Measurements from ENCODE around the gene PPFIA2. TPM values are rescaled to one million over a fixed set of nuclear protein-coding genes. Genes with fewer than 3 reads are reported as not detected.

PPFIA2 gene
- total RNA-seq, 1 experiment from 2014 or later, result not detected

DNA sequence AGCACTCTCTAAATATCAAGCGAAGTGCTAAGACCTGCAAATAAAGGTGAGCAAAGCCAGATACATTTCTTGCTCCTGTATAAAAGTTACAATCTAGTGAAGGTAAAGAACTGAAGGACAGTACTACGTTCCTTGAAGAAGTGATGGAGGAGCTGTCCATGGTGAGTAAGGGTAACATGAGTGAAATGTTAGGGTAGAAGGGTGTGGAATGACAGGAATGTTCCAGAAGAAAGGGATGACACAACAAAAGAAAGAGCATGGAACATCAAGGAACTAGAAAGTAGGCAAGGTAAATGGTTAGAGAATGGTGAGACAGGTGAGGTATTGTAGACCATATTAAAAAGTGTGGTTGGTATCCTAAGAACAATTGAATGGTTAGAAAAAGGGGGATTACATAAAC is 408.8 kb downstream of the PPFIA2 start:
- TF ChIP-seq, protein P1, sequence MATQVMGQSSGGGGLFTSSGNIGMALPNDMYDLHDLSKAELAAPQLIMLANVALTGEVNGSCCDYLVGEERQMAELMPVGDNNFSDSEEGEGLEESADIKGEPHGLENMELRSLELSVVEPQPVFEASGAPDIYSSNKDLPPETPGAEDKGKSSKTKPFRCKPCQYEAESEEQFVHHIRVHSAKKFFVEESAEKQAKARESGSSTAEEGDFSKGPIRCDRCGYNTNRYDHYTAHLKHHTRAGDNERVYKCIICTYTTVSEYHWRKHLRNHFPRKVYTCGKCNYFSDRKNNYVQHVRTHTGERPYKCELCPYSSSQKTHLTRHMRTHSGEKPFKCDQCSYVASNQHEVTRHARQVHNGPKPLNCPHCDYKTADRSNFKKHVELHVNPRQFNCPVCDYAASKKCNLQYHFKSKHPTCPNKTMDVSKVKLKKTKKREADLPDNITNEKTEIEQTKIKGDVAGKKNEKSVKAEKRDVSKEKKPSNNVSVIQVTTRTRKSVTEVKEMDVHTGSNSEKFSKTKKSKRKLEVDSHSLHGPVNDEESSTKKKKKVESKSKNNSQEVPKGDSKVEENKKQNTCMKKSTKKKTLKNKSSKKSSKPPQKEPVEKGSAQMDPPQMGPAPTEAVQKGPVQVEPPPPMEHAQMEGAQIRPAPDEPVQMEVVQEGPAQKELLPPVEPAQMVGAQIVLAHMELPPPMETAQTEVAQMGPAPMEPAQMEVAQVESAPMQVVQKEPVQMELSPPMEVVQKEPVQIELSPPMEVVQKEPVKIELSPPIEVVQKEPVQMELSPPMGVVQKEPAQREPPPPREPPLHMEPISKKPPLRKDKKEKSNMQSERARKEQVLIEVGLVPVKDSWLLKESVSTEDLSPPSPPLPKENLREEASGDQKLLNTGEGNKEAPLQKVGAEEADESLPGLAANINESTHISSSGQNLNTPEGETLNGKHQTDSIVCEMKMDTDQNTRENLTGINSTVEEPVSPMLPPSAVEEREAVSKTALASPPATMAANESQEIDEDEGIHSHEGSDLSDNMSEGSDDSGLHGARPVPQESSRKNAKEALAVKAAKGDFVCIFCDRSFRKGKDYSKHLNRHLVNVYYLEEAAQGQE (IDR thresholded peaks at IDR 0.05; ENCODE audit: insufficient read depth in 1 of 2, low read depth in 2 of 2, low read length in 1 of 2), result peak in 1 of 2 experiments; percentile 55; a peak in 2 of 4 replicates
- TF ChIP-seq TCF7L2 (IDR thresholded peaks at IDR 0.05; ENCODE audit: low read depth, low read length), result no peak
- intact Hi-C loops (cut with micrococcal nuclease; ENCODE audit: unreplicated experiment), result no loop called here
- POLR2A ChIA-PET, result no interaction called here
- in situ Hi-C loops (cut with HindIII; ENCODE audit: low pct_unique_long_range_greater_than_20kb, low sequenced_read_pairs), result no loop called here
- H3K27ac ChIP-seq (ENCODE audit: low read length), result no peak overlapping the region
- no peak overlapping the region for H3K4me3 ChIP-seq (ENCODE audit: low read depth in 2 of 2, low read length in 2 of 2)
- BruUV-seq (replicated peaks), result no TSS peak
- CTCF ChIA-PET, result no interaction called here
- H3K4me1 ChIP-seq (ENCODE audit: control insufficient read depth, insufficient read depth, low read length), result no peaks in the 10 kb centered on the region
- H3K36me3 ChIP-seq (ENCODE audit: control insufficient read depth, insufficient read depth, low read length), result no peaks in the 10 kb centered on the region
- DNase-seq (ENCODE audit: low read depth, low spot score) (no peak), ATAC-seq (no peak)
- H3K9me3 ChIP-seq (ENCODE audit: control insufficient read depth, insufficient read depth, low read depth, low read length), result no peaks in the 10 kb centered on the region
- H3K27me3 ChIP-seq (ENCODE audit: control insufficient read depth, insufficient read depth, low read length), result no peaks in the 10 kb centered on the region

DNA sequence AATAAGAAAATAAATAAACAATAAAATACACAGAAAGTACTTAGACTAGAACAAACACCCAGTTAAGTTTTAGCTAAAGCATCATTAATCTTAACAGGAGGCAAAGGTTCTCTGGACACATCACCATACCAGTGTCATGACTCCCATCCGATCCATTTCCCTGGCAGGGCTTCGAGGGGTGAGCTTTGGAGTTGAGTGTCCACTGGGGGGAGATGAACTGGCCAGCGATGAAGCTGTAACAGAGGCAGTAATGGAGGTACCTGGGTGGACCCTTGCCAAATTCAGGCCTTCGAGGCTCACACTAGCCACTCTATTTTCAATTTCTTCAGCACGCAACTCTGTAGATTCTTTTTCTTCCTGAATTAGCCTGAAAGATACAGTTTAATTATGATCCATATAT is 411.7 kb downstream of the PPFIA2 start:
- no peaks in the 10 kb centered on the region for H3K36me3 ChIP-seq (ENCODE audit: control insufficient read depth, insufficient read depth, low read length)
- intact Hi-C loops (cut with micrococcal nuclease; ENCODE audit: unreplicated experiment), result no loop called here
- H3K27me3 ChIP-seq (ENCODE audit: control insufficient read depth, insufficient read depth, low read length), result no peaks in the 10 kb centered on the region
- no peak overlapping the region for H3K27ac ChIP-seq (ENCODE audit: low read length)
- TF ChIP-seq, protein P2, sequence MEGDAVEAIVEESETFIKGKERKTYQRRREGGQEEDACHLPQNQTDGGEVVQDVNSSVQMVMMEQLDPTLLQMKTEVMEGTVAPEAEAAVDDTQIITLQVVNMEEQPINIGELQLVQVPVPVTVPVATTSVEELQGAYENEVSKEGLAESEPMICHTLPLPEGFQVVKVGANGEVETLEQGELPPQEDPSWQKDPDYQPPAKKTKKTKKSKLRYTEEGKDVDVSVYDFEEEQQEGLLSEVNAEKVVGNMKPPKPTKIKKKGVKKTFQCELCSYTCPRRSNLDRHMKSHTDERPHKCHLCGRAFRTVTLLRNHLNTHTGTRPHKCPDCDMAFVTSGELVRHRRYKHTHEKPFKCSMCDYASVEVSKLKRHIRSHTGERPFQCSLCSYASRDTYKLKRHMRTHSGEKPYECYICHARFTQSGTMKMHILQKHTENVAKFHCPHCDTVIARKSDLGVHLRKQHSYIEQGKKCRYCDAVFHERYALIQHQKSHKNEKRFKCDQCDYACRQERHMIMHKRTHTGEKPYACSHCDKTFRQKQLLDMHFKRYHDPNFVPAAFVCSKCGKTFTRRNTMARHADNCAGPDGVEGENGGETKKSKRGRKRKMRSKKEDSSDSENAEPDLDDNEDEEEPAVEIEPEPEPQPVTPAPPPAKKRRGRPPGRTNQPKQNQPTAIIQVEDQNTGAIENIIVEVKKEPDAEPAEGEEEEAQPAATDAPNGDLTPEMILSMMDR (IDR thresholded peaks at IDR 0.05), result no peak
- TF ChIP-seq POLR2AphosphoS5 (IDR thresholded peaks at IDR 0.05; ENCODE audit: low read depth, low read length), result no peak
- in situ Hi-C loops (cut with HindIII; ENCODE audit: low pct_unique_long_range_greater_than_20kb, low sequenced_read_pairs), result no loop called here
- CTCF ChIA-PET, result no interaction called here
- POLR2A ChIA-PET, result no interaction called here
- H3K4me3 ChIP-seq (ENCODE audit: low read depth in 2 of 2, low read length in 2 of 2), result no peak overlapping the region
- no peaks in the 10 kb centered on the region for H3K9me3 ChIP-seq (ENCODE audit: control insufficient read depth, insufficient read depth, low read depth, low read length)
- DNase-seq (ENCODE audit: low read depth, low spot score), result no peak
- ATAC-seq, result no peak
- no peaks in the 10 kb centered on the region for H3K4me1 ChIP-seq (ENCODE audit: control insufficient read depth, insufficient read depth, low read length)
- BruUV-seq (replicated peaks), result no TSS peak

DNA sequence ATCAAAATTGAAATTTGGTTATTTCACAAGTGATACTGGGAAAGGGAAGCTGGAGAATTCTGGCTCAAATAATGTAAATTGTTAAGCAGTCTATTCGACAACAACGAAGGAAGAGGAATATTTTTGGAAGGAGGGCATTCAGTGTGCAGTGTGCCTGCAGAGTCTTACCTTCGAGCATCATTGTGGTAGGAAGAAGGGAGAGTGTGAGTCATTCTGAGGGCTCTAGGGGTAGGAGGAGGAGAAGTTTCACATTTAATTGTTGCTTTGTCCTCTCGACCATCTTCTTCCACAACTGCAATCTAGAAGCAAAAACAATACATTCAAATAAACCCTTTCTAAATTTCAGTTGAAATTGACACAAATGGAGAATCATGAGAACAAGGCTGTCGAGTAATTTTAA is 418.2 kb downstream of the PPFIA2 start:
- POLR2A ChIA-PET, result no interaction called here

More for the DNA sequence above, 418.2 kb downstream of the PPFIA2 start:
- no peak for DNase-seq (ENCODE audit: low read depth, low spot score)
- Histone ChIP-seq H3K27me3 (ENCODE audit: control insufficient read depth, insufficient read depth, low read length) (no peaks in the 10 kb centered on the region), H3K4me1 (ENCODE audit: control insufficient read depth, insufficient read depth, low read length) (no peaks in the 10 kb centered on the region), H3K27ac (ENCODE audit: low read length) (no peak overlapping the region), H3K36me3 (ENCODE audit: control insufficient read depth, insufficient read depth, low read length) (no peaks in the 10 kb centered on the region), H3K4me3 (ENCODE audit: low read depth in 2 of 2, low read length in 2 of 2) (no peak overlapping the region), H3K9me3 (ENCODE audit: control insufficient read depth, insufficient read depth, low read depth, low read length) (no peaks in the 10 kb centered on the region)
- no TSS peak for BruUV-seq (replicated peaks)
- TF ChIP-seq TCF7L2 (IDR thresholded peaks at IDR 0.05; ENCODE audit: low read depth, low read length), result no peak
- TF ChIP-seq, protein P1 (IDR thresholded peaks at IDR 0.05; ENCODE audit: insufficient read depth in 1 of 2, low read depth in 2 of 2, low read length in 1 of 2), result no peak
- TF ChIP-seq, protein P2 (IDR thresholded peaks at IDR 0.05), result no peak
- TF ChIP-seq POLR2AphosphoS5 (IDR thresholded peaks at IDR 0.05; ENCODE audit: low read depth, low read length), result no peak
- TF ChIP-seq SIN3A (IDR thresholded peaks at IDR 0.05; ENCODE audit: borderline replicate concordance, insufficient read depth, low read depth, low read length), result no peak
- intact Hi-C loops (cut with micrococcal nuclease; ENCODE audit: unreplicated experiment), result no loop called here
- in situ Hi-C loops (cut with HindIII; ENCODE audit: low pct_unique_long_range_greater_than_20kb, low sequenced_read_pairs), result no loop called here
- CTCF ChIA-PET, result no interaction called here
- no peak for ATAC-seq

All from Panc1 (cell line).